G401 (cell line): Measurements from ENCODE around the gene NEDD4. TPM values are rescaled to one million over a fixed set of nuclear protein-coding genes. Genes with fewer than 3 reads are reported as not detected.
"Not testable (repeated sequence)": the region's sequence is repeated elsewhere in the genome, so short reads cannot be mapped to it uniquely, and the experiment has no call there.

Experiments used
- DNase-seq: peaks from one replicate; pipeline ENCODE4 v3.0.0-alpha.2; 2015; ENCODE audit warnings: low spot score
- in situ Hi-C: cut with HindIII; loops from 2 replicates; pipeline ENCODE4 v1.10.0; 2016; ENCODE audit warnings: low sequenced_read_pairs, mixed read lengths
- total RNA-seq: library from RNA; depleted of rRNA; stranded (reverse); fragments of >200 nt; shearing (Covaris generic); gene quantifications from 2 replicates; pipeline ENCODE4 v1.2.3, GENCODE V29; 2014

The NEDD4 gene
- total RNA-seq, 1 experiment from 2014 or later = 25.1 TPM

DNA sequence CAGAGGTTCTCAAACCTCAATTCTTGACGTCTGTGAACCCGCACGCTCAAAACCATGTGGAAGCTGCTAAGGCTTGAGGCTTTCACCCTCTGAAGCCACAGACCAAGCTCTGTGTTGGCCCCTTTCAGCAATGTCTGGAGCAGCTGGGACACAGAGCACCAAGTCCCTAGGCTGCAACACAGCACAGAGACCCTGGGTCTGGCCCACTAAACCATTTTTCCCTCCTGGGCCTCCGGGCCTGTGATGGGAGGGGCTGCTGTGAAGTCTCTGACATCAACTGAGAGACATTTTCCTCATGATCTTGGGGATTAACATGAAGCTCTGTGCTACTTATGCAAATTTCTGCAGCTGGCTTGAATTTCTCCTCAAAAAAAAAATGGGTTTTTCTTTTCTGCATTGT is 21.3 kb upstream of the NEDD4 start:
- no peak for DNase-seq

GRCh38 chr15:56007053-56007452 is 13.6 kb upstream of the NEDD4 start:
- in situ Hi-C loops = not testable (repeated sequence)
- DNase-seq = peak; percentile 10

More for the DNA sequence above, 21.3 kb upstream of the NEDD4 start:
- in situ Hi-C loops = no loop called here

- in situ Hi-C loops = not testable (repeated sequence)
- peak; percentile 6 for DNase-seq
Observed at GRCh38 chr15:56006371-56006770, 13.0 kb upstream of the NEDD4 start.

GRCh38 chr15:56004281-56004680 is 10.9 kb upstream of the NEDD4 start:
- DNase-seq, in situ Hi-C loops: not testable (repeated sequence)

- in situ Hi-C loops, DNase-seq: not testable (repeated sequence)
Observed at GRCh38 chr15:56003777-56004176, 10.4 kb upstream of the NEDD4 start.

DNA sequence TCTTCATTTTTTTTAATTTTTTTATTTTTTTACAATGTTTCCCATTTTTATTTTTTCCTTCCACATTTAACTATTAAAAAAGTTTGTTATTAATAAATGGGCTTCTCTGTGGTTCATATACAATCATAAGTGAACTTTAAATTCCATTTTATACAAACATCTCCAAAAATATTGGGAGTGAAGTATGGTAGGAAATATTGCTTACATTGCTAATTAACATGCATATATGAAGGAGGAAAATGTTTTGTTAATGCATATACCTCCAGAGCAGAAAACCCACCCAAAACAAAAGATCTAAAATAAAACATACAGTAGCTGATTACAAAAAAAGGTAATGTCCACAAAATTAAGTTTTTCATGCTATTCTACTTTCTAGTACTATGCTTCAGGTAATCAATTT is 9.9 kb upstream of the NEDD4 start:
- in situ Hi-C loops, DNase-seq: not testable (repeated sequence)

DNA sequence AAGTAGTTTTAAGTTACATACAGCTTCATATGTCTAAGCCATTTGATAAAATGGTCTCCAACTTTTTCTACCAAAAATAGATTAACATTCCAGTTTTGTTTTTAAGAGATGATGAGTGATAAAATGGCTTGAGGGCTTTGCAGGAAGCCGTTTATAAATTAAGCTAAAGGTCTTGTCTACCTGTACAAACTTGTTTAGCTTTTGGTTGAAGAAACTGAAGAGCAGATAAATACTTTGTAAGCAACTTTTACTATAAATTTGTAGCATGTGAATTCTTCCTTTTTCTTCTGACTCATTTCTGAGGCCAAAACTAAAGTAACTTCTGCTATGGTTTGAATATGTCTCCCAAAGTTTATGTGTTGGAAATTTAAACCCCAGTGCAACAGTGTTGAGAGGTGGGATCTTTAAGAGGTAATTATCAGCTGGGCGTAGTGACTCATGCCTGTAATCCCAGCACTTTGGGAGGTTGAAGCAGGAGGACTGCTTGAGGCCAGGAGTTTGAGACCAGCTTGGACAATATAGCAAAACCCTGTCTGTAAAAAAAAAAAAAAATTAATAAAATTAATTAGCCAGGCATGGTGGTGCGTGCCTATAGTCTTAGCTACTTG is 8.2 kb upstream of the NEDD4 start:
- no peak for DNase-seq
- in situ Hi-C loops = no loop called here

- in situ Hi-C loops = no loop called here
- no peak for DNase-seq
Observed at GRCh38 chr15:55999658-56000057, 6.2 kb upstream of the NEDD4 start.

GRCh38 chr15:55998478-55998877 is 5.1 kb upstream of the NEDD4 start:
- in situ Hi-C loops = no loop called here
- no peak for DNase-seq

- in situ Hi-C loops = no loop called here
- DNase-seq = peak; percentile 69
Observed at GRCh38 chr15:55993804-55994560, 570 bp upstream of the NEDD4 start.

DNA sequence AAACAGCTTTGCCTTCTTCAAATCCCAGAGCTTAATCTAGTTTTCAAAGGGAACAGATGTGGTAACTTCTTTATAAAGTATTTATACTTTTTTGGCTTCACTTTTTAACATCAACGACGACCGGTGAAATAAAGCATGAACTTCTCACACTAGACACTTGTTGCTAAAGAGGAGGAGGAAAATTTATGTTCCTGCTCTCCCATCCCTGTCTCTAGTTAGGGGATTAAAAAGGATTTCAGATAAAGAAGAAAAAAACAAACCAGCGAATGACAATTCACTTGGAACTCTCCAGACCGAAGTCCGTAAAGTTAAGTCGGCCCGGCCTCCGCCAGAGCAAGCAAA is 672 bp downstream of the NEDD4 start:
- in situ Hi-C loops = no loop called here
- DNase-seq = peak; percentile 30

DNA sequence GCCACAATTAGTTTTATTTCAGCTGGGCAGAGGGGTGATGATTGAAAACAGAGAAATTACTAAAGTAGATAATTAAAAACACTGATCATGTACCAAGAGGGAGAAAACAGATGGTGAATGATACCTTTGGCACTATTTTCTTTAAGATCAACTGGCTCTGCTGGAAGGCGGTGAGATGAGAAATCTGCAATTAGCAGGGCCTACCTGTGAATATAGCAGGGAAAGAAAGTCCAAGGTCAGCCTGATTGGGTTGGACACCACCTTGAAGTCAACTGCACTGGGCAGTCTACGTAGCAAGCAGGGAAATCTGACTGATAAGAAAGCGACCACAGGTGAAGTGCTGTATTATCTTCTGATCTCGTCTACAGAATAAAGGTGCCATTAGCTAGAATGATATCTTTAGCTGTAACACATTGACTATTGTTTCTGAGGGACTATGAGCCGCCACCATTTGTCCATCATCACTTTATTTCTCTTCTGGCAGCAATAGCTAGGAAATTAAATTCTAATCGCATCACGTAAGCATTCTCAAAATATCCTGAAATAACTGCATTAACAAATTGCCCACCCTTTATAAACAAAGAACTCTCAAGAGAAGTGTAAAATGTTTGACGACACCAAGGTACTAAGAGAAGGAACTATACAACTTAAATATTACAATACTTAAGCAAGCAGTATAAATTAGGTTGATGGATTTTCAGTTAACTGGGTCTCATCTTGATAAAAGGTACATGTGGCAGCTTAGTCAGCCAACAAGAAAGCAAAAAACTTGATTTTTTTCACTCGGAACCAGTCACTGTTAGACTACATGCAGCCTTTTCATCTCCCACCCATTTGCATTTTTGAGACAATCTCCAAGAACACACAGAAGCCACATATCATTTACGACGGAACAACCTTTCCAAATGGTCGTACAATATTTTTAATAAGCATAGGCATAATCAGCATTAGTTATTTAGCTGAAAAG is 1.3 kb downstream of the NEDD4 start:
- peak; percentile 14 for DNase-seq
- in situ Hi-C loops = no loop called here

- peak; percentile 19 for DNase-seq
- in situ Hi-C loops = no loop called here
Observed at GRCh38 chr15:55990998-55991397, 2.4 kb downstream of the NEDD4 start.

GRCh38 chr15:55990516-55990915 is 2.9 kb downstream of the NEDD4 start:
- no peak for DNase-seq
- in situ Hi-C loops = no loop called here

GRCh38 chr15:55989383-55989782 is 4.0 kb downstream of the NEDD4 start:
- in situ Hi-C loops = no loop called here
- no peak for DNase-seq

- in situ Hi-C loops = no loop called here
Observed at GRCh38 chr15:55981582-55982249, 11.7 kb downstream of the NEDD4 start.

DNA sequence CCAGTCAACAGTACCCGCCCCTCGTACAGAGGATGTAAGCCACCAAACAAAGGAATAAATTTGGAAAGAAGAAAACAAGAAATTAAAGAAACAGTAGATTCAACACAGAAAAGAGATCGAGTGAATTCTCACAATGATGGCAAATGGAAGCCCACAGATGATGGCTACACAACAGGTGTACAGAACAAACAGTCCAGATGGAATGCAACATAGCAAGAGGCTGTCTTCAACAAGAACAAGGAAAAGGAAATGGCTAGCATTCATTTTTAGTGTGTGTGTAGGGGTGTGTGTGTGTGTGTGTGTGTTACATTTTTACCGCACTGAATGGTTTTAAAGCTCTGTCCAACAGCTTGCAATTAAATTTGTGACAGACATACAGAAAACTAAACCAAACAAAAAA is 12.9 kb downstream of the NEDD4 start:
- in situ Hi-C loops = no loop called here
- DNase-seq = no peak

More at GRCh38 chr15:55981582-55982249, 11.7 kb downstream of the NEDD4 start:
- DNase-seq = no peak

DNA sequence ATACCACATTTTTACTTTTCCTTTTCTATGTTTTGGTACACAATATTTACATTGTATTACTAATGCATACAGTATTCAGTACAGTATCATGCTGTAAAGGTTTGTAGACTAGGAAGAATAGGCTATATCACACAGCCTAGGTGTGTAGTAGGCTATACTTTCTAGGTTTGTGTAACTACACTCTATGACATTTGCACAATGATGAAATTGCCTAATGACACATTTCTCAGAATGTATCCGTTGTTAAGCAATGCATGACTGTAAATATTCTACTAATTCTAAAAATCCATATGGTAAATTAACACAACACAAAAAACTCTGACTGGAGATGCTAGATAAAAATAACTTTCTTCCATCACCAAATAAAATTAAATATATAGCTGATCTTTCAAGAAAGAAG is 16.2 kb downstream of the NEDD4 start:
- in situ Hi-C loops = no loop called here
- no peak for DNase-seq

- in situ Hi-C loops = no loop called here
- DNase-seq = no peak
Observed at GRCh38 chr15:55970286-55970685, 23.1 kb downstream of the NEDD4 start.
